GM18520 (cell line): ENCODE results near the gene SERPINF2.
"Not testable (repeated sequence)": the region's sequence is repeated elsewhere in the genome, so short reads cannot be mapped to it uniquely, and the experiment has no call there.

Experiments
- ATAC-seq: cut with Tn5 transposase; IDR thresholded peaks from one replicate; pipeline ENCODE4 v1.9.1; 2021; ENCODE audit not compliant: unreplicated experiment

Gene SERPINF2

DNA sequence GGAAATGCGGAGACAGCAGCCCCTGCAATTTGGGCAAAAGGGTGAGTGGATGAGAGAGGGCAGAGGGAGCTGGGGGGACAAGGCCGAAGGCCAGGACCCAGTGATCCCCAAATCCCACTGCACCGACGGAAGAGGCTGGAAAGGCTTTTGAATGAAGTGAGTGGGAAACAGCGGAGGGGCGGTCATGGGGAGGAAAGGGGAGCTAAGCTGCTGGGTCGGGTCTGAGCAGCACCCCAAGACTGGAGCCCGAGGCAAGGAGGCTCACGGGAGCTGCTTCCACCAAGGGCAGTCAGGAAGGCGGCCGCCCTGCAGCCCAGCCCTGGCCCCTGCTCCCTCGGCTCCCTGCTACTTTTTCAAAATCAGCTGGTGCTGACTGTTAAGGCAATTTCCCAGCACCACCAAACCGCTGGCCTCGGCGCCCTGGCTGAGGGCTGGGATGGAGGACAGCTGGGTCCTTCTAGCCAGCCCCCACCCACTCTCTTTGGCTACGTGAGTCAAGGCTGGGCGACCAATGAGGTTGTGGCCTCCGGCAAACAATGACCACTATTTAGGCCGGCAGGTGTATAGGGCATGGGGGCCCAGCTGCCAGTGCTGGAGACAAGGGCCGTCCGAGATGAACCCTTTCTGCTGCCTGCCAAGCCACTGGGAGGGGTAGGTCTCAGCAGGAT is 19.7 kb downstream of the SERPINF2 start:
- ATAC-seq, result no peak

DNA sequence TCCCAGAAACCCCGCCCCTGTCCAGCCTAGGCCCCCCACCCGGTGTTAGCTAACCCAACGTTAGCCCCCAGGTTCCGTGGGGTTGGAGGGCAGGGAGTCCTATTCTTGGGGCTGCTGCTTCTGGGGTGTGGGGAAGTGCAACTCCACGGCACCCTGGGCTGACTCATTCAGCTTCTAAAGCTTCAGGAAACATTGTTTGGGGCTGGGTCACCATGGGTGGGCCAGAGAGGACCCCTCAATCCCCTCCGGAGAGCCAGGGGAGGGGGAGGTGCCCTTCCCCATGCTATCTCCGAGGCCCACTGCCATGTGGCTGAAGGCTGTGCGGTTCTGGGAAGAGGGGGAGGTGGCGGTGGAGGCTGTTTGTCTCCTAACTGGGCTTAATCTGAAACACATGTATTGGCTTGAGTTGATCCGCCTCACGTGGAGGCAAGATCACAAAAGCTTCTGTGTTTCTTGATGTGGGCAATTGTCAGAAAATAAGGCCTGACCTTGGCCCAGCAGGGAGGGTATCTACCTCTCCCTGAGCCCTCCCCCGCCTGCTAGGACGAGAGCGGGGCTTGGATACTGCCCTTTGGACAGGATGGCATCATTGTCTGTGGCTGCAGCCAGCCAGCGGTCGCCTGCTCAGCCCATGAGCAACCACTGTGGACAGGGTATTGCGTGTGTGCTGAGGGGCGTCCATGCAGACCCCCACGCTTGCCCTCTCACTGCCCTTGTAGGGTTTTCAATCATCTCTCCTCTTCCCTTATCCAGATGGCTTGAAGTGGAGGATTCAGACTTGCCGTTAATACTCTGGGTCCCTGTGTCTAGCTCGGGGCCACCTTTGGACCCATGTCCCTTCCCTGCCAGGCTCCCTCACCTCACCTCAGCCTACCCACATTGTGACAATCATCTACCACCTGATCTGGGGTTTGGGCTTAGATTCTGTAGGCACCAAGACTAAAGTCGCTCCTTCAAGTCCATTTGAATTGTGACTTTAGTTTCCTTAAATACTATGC is 20.5 kb downstream of the SERPINF2 start:
- ATAC-seq, result no peak

DNA sequence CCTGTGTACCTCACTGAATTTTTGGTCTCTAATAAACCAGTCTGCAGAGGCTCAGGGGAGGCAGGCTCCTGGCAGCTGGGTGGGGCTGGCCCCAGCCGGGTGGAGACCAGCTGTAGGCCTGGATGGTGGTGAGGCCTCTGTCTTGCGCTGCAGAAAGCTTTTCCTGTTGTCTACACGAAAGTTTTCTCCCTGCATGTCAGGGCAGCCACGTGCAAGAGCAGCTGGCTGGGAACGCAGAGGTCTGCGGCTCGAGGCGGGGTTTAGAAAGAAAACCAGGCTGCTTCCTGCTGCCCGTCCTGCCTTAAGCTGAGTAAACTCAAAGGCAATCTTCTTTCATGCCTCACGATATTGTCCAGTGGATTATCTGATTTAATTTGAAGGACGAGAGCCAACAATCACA is 21.6 kb downstream of the SERPINF2 start:
- ATAC-seq, result no peak

DNA sequence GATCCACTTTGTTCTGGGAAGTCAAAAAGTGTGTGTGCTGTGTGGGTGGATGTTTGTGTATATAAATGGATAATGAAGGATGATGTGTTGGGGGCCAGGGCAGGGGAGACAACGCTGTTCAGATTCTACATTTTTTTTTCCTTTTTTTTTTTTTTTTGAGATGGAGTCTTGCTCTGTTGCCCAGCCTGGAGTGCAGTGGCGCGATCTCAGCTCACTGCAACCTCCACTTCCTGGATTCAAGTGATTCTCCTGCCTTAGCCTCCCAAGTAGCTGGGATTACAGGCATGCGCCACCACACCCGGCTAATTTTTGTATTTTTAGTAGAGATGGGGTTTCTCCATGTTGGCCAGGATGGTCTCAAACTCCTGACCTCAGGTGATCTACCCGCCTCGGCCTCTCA is 22.0 kb downstream of the SERPINF2 start:
- not testable (repeated sequence) for ATAC-seq

DNA sequence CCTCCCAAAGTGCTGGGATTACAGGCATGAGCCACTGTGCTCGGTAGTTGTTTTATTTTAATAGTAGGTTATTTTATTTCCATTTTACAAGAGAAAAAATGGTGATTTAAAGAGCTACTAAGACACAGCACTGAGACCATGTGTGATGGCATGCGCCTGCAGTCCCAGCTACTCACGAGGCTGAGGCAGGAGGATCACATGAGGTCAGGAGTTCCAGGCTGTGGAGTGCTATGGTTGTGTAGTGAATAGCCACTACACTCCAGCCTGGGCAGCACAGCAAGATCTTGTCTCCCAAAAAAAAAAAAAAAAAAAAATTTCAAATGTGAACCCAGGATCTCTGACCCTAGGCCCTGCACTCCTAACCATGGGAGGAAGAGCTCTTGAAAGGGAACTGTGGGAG is 22.9 kb downstream of the SERPINF2 start:
- no peak for ATAC-seq

DNA sequence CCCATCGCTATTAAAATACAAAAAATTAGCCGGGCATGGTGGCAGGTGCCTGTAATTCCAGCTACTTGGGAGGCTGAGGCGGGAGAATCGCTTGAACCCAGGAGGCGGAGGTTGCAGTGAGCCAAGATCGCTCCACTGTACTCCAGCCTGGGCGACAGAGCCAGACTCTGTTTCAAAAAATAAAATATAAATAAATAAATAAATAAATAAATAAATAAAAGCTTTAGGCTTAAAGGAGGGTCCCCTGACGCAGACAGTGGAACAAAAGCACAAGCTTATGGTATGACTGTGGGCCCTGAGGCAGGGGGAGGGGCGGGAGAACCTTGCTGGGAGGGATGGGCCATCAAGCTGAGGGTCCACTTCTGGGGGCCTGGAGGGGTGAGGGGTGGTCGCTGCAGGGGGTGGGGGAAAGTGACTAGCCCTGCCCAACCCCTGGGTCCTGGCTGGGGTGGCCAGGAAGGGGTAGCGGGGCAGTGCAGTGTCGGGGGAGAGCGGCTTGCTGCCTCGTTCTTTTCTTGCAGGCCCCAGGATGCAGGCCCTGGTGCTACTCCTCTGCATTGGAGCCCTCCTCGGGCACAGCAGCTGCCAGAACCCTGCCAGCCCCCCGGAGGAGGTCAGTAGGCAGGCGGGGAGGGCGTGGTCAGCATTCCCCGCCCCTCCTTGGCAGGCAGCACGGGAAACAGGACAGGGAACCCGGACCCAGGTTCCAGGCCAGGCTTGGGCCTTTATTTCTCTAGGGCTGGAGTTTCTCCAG is 23.9 kb downstream of the SERPINF2 start:
- ATAC-seq, result no peak

DNA sequence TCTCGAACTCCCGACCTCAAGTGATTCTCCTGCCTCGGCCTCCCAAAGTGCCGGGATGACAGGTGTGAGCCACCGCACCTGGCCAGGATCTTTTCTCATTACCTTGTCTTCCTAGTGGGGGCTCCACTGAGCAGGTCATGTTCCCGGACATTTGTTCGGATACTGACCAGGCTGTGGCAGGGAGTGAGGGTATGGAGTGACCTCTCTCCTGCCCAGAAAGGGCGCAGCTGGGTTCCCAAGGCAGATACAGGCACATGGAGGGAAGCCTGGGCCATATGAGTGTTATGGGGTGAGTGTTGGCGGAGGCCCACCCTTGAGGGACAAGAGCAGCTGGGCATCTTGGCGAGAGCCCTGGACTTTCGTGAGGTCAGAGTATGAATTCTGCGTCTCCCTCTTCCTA is 24.7 kb downstream of the SERPINF2 start:
- no peak for ATAC-seq

DNA sequence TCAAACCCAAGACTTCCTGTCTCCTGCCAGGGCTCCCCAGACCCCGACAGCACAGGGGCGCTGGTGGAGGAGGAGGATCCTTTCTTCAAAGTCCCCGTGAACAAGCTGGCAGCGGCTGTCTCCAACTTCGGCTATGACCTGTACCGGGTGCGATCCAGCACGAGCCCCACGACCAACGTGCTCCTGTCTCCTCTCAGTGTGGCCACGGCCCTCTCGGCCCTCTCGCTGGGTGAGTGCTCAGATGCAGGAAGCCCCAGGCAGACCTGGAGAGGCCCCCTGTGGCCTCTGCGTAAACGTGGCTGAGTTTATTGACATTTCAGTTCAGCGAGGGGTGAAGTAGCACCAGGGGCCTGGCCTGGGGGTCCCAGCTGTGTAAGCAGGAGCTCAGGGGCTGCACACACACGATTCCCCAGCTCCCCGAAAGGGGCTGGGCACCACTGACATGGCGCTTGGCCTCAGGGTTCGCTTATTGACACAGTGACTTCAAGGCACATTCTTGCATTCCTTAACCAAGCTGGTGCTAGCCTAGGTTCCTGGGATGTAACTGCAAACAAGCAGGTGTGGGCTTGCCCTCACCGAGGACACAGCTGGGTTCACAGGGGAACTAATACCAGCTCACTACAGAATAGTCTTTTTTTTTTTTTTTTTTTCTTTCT is 27.3 kb downstream of the SERPINF2 start:
- ATAC-seq, result no peak

DNA sequence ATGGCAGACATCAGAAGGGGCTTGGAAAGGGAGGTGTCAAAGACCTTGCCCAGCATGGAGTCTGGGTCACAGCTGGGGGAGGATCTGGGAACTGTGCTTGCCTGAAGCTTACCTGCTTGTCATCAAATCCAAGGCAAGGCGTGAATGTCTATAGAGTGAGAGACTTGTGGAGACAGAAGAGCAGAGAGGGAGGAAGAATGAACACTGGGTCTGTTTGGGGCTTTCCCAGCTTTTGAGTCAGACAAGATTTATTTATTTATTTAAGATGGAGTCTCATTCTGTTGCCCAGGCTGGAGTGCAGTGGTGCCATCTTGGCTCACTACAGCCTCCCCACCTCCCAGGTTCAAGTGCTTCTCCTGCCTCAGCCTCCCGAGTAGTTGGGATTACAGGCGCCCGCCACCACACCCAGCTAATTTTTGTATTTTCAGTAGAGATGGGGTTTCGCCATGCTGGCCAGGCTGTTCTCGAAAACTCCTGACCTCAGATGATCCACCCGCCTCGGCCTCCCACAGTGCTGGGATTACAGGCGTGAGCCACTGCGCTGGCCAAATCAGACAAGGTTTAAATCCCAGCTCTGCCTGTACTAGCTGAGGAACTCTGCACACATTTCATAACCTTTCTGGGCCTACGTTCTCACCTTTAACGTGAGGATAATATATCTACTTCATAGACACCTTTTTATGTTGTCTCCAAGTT is 30.5 kb downstream of the SERPINF2 start:
- ATAC-seq, result not testable (repeated sequence)

DNA sequence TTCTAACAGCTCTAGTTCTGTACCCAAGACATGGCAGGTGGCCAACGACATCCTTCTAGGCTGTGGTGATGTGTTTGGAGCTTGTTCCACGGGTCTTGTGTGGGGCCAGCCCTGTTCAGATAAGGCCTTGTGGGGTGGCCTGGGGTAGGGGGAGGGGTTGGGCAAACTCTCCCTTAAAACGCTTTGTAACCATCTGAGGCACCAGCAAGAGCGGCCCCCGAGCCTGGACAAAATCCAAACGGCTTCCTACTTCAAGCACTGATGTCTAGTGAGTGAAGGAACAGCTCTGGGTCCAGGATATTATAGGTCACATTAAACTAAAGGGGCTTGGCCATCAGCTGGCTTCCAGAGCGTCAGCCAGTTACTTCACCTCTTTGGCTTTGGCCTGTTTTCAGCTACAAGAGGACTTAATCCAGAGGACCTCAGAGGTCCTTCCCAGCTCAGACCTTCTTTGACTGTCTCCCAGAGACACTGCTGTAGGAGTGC is 31.1 kb downstream of the SERPINF2 start:
- ATAC-seq, result no peak

DNA sequence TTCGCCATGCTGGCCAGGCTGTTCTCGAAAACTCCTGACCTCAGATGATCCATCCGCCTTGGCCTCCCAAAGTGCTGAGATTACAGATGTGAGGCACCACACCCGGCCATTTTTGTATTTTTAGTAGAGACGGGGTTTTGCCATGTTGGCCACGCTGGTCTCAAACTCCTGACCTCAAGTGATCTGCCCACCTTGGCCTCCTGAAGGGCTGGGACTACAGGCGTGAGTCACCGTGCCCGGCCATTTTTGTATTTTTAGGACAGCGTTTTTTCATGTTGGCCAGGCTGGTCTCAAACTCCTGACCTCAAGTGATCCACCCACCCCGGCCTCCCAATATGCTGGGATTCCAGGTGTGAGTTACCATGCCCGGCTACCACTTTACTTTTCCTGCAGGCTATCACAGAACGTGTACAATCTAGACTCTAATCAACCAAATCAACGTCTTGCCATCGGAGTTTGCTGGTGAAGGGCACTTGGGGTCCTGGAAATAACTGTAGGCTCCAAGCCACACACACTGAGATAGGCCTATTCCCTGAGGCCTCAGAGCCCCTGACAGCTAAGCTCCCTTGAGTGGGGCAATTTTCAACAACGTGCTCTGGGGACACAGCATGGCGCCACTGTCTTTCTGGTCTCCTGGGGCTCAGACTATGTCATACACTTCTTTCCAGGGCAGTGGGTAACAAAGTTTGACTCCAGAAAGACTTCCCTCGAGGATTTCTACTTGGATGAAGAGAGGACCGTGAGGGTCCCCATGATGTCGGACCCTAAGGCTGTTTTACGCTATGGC is 31.9 kb downstream of the SERPINF2 start:
- no peak for ATAC-seq

DNA sequence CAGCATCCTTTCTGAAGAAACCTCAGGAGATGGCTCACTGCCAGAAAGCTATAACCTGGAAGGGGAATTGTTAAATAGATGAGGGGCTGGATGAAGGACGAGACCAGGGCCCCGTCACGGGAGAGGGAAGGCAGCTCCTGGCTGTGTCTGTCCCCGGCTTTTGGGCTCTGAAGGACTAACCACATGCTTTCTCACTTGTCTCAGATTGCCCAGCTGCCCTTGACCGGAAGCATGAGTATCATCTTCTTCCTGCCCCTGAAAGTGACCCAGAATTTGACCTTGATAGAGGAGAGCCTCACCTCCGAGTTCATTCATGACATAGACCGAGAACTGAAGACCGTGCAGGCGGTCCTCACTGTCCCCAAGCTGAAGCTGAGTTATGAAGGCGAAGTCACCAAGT is 33.7 kb downstream of the SERPINF2 start:
- ATAC-seq, result no peak

DNA sequence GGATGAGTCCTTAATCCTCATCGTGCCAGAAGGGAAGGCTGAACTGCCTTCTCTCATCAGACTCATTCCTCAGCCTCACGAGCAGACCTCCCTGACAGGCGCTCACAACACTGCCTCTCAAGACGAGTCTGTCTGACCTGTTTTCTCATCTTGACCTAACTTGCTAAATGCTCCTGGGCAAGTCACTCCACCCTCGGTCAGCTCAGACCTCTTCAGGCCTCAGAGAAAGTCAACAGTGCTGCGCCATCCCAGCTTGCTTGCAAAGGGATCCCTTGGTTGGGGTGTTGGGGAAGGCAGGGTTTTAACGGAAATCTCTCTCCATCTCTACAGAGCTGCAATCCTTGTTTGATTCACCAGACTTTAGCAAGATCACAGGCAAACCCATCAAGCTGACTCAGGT is 34.2 kb downstream of the SERPINF2 start:
- no peak for ATAC-seq

DNA sequence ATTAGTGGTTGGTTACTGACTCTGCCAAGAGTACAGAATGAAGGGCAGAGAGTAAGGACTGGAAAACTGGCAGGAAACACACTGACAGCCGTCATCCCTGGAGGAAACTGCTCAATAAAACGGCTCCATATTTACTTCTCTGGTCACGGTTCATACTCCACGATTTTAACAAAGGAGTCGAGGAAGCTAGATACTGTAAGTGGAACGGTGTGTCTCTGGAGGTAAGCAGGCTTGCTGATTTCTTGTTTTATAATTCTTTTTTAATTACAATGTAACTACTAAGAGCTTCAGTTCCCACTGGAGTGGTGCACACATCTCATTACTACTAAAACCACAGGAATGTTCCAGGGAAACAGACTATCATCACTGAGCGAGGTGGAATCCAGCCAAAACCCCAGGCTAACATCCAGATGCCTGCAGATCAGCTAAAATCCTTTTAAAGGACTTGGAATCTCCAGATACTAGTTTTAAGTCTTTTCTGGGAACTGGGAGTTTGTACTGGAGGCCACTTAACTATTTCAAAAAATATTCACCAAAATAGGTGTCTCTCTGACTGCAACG is 37.0 kb downstream of the SERPINF2 start:
- ATAC-seq, result no peak

DNA sequence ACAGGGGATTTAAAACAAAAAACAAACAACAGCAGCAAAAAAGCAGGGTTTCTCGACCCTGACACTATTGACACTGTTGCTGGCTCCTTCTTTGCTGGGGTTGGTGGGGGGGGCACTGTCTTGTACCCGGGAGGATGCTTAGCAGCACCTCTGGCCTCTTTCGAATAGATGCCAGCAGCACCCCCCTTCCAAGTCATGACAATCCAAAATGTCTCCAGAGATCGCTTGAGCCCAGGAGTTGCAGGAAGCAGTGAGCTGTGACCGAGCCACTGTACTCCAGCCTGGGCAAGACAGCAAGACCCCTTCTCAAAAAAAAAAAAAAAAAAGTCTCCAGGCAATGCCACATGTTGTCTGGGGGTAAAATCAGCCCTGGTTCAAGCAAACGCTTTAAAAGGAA is 39.5 kb downstream of the SERPINF2 start:
- no peak for ATAC-seq

DNA sequence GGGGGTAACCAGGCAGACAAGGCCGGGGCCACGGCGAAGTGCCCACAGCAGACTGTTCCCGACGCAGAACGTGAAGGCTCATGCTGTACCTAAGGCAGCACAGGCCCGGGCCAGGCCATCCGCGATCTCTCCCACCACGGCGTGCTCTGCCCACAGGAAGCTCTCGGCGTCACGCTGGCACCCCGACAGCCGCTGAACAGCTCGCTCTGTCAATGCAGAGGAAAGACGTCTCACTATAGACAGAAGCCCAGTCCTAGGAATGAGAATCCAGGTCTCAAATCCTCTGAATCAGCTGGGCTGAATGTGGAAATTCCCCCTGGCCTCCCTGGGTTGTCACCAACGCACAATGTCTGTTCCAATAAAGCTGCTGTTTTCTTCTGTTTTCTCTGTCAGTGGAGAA is 40.6 kb downstream of the SERPINF2 start:
- ATAC-seq, result no peak

DNA sequence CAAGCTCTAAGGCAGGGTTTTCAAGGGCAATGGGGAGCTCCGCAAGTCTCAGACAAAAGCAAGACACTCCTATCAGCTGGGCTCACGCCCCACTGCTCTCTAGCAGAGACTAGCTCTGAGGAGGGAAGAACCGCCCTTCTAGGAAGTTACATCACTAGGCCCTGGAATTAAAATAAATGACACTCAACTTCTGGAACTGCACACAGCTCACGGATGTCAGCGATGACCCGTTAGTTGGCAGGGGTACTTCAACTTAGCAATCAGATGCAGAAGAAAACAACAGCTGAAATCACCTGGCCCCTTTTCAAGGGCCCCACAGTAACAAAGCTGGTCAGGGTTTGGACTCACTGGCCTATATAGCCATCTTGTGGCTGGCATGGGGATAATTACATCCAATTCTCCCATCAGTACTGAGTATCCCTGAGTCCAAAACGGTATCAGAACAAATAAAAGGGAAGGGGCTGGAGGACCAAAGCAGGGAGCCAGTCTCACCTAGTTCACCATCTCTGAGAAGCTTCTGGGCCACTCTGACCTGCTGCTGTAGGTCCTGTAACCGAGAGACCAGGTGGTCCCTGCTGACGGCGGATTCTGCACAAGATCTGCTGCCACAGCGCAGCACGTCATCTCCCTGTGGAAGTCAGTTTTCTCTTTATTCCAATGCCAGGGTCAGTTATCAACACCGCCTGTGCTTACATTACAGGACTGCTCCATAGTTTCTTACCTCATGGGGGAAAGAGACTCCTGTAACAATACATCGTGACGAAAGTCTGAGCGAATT is 41.4 kb downstream of the SERPINF2 start:
- ATAC-seq, result no peak

DNA sequence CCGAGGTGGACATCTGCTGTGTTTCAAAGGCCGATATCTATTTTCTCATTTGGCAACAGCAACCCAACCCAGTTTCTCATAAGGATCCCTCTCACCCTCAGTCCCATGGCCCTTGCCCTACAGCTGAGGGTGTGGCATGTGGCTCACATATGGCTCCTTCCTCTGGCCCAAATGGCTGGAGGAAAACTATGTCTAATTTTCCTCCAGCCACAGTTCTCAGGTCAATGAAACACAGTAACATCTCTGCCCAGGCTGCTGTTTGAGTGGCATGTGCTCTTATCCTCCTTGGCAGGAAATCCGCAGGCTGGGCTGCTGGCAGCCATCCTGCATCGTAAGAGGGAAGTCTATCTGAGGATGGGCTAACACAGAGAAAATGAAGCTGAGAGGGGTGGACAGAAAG is 43.3 kb downstream of the SERPINF2 start:
- ATAC-seq, result no peak
